Retinal pigment epithelial cell (primary cell): ENCODE results near the gene MNDA.

Experiments used
- DNase-seq: peaks from one replicate; pipeline ENCODE4 v3.0.0-alpha.2; 2010; ENCODE audit warnings: low read depth
- H3K4me3 ChIP-seq: 2 replicates; pipeline ENCODE4 v1.5.1; 2011; ENCODE audit warnings: mild to moderate bottlenecking, low read length, control low read depth, moderate library complexity
- CTCF ChIP-seq: conservative IDR thresholded peaks from 2 replicates; pipeline ENCODE4 v1.5.1; 2011; ENCODE audit warnings: low read depth, low read length, control low read depth, inconsistent platforms

Gene MNDA

GRCh38 chr1:158814970-158815369, 16.2 kb upstream of the MNDA start:
- no peak for DNase-seq
- TF ChIP-seq CTCF, result no peak
- H3K4me3 ChIP-seq, result no peak overlapping the region

- H3K4me3 ChIP-seq, result no peak overlapping the region
- DNase-seq, result no peak
Observed at GRCh38 chr1:158818560-158818959, 12.6 kb upstream of the MNDA start.

GRCh38 chr1:158818975-158819431, 12.1 kb upstream of the MNDA start:
- no peak for TF ChIP-seq CTCF
- H3K4me3 ChIP-seq, result no peak overlapping the region
- no peak for DNase-seq

More at GRCh38 chr1:158818560-158818959, 12.6 kb upstream of the MNDA start:
- no peak for TF ChIP-seq CTCF

- no peak overlapping the region for H3K4me3 ChIP-seq
- TF ChIP-seq CTCF, result no peak
- DNase-seq, result no peak
Observed at GRCh38 chr1:158819461-158820443, 11.4 kb upstream of the MNDA start.

- no peak overlapping the region for H3K4me3 ChIP-seq
- TF ChIP-seq CTCF, result no peak
- no peak for DNase-seq
Observed at GRCh38 chr1:158821723-158822122, 9.4 kb upstream of the MNDA start.

- H3K4me3 ChIP-seq, result no peak overlapping the region
- no peak for DNase-seq
- no peak for TF ChIP-seq CTCF
Observed at GRCh38 chr1:158830074-158830677, 975 bp upstream of the MNDA start.
